ENCODE results near the gene ZNHIT6. TPM values are rescaled to one million over a fixed set of nuclear protein-coding genes. Genes with fewer than 3 reads are reported as not detected.
"Not testable (repeated sequence)": the region's sequence is repeated elsewhere in the genome, so short reads cannot be mapped to it uniquely, and the experiment has no call there.

The ZNHIT6 gene
- total RNA-seq, 1 experiment from 2014 or later, result 28.0 TPM

- H3K4me2 ChIP-seq (ENCODE audit: low read depth, low read length, poor library complexity, severe bottlenecking); H3K27me3 ChIP-seq (ENCODE audit: low read length); H3K27ac ChIP-seq (ENCODE audit: low read length); H3K4me1 ChIP-seq (ENCODE audit: low read length); H3K9ac ChIP-seq (ENCODE audit: low read length); H3K79me2 ChIP-seq (ENCODE audit: low read length); H3K9me3 ChIP-seq (ENCODE audit: low read length); DNase-seq; H4K20me1 ChIP-seq (ENCODE audit: insufficient read depth, low read depth, low read length); H2AFZ ChIP-seq (ENCODE audit: low read length); H3K9me2 ChIP-seq (replicated peaks; ENCODE audit: insufficient read depth, low read length); H3K36me3 ChIP-seq (ENCODE audit: insufficient read depth, low read length); H3K4me3 ChIP-seq (ENCODE audit: low read length): not testable (repeated sequence)
Measured at GRCh38 chr1:85714418-85715114, 6.3 kb upstream of the ZNHIT6 start.

- DNase-seq, result no peak
- Histone ChIP-seq H3K4me2 (ENCODE audit: low read depth, low read length, poor library complexity, severe bottlenecking) (peak overlapping the region; percentile 82), H3K9ac (ENCODE audit: low read length) (peak overlapping the region; percentile 73), H3K4me3 (ENCODE audit: low read length) (peak overlapping the region; percentile 78), H3K9me3 (ENCODE audit: low read length) (no peaks in the 10 kb centered on the region), H3K27me3 (ENCODE audit: low read length) (no peaks in the 10 kb centered on the region), H2AFZ (ENCODE audit: low read length) (peak overlapping the region; percentile 61), H3K36me3 (ENCODE audit: insufficient read depth, low read length) (peaks cover 23% of the 10 kb centered on the region), H3K79me2 (ENCODE audit: low read length) (peaks cover 43% of the 10 kb centered on the region), H4K20me1 (ENCODE audit: insufficient read depth, low read depth, low read length) (no peaks in the 10 kb centered on the region), H3K9me2 (replicated peaks; ENCODE audit: insufficient read depth, low read length) (no peaks in the 10 kb centered on the region), H3K4me1 (ENCODE audit: low read length) (peaks cover 17% of the 10 kb centered on the region), H3K27ac (ENCODE audit: low read length) (peak overlapping the region; percentile 53; the same call in 1 of the 2 replicates)
Measured at GRCh38 chr1:85708829-85709227, 595 bp upstream of the ZNHIT6 start.

- Histone ChIP-seq H3K9ac (ENCODE audit: low read length) (peak overlapping the region; percentile 73), H3K79me2 (ENCODE audit: low read length) (peaks cover 57% of the 10 kb centered on the region), H3K9me2 (replicated peaks; ENCODE audit: insufficient read depth, low read length) (no peaks in the 10 kb centered on the region), H3K36me3 (ENCODE audit: insufficient read depth, low read length) (peaks cover 36% of the 10 kb centered on the region), H3K27me3 (ENCODE audit: low read length) (no peaks in the 10 kb centered on the region), H3K9me3 (ENCODE audit: low read length) (no peaks in the 10 kb centered on the region), H3K27ac (ENCODE audit: low read length) (no peak overlapping the region; the same call in 1 of the 2 replicates), H3K4me2 (ENCODE audit: low read depth, low read length, poor library complexity, severe bottlenecking) (peak overlapping the region; percentile 82), H3K4me3 (ENCODE audit: low read length) (peak overlapping the region; percentile 78), H2AFZ (ENCODE audit: low read length) (no peak overlapping the region), H4K20me1 (ENCODE audit: insufficient read depth, low read depth, low read length) (no peaks in the 10 kb centered on the region; the same call in 1 of the 2 replicates), H3K4me1 (ENCODE audit: low read length) (peaks cover 17% of the 10 kb centered on the region)
- peak; percentile 44 for DNase-seq
Measured at GRCh38 chr1:85707267-85707989, 805 bp downstream of the ZNHIT6 start.

GRCh38 chr1:85705940-85706339, 2.3 kb downstream of the ZNHIT6 start:
- Histone ChIP-seq H3K4me1 (ENCODE audit: low read length) (peaks cover 17% of the 10 kb centered on the region), H3K27ac (ENCODE audit: low read length) (no peak overlapping the region), H3K79me2 (ENCODE audit: low read length) (peaks cover 70% of the 10 kb centered on the region), H2AFZ (ENCODE audit: low read length) (no peak overlapping the region), H3K27me3 (ENCODE audit: low read length) (no peaks in the 10 kb centered on the region), H3K4me2 (ENCODE audit: low read depth, low read length, poor library complexity, severe bottlenecking) (peak overlapping the region; percentile 82), H3K36me3 (ENCODE audit: insufficient read depth, low read length) (peaks cover 51% of the 10 kb centered on the region), H3K9me2 (replicated peaks; ENCODE audit: insufficient read depth, low read length) (no peaks in the 10 kb centered on the region), H3K4me3 (ENCODE audit: low read length) (0 out of 2 replicates have a peak overlapping the region, but pooled peaks have one; percentile 6), H3K9ac (ENCODE audit: low read length) (no peak overlapping the region), H3K9me3 (ENCODE audit: low read length) (no peaks in the 10 kb centered on the region), H4K20me1 (ENCODE audit: insufficient read depth, low read depth, low read length) (no peaks in the 10 kb centered on the region; the same call in 1 of the 2 replicates)
- no peak for DNase-seq

GRCh38 chr1:85700422-85700821, 7.8 kb downstream of the ZNHIT6 start:
- no peak for DNase-seq
- no peaks in the 10 kb centered on the region for H3K27me3 ChIP-seq (ENCODE audit: low read length)
- no peak overlapping the region for H2AFZ ChIP-seq (ENCODE audit: low read length)
- peaks cover 88% of the 10 kb centered on the region for H3K79me2 ChIP-seq (ENCODE audit: low read length)
- H3K4me3 ChIP-seq (ENCODE audit: low read length), result no peak overlapping the region
- no peaks in the 10 kb centered on the region for H3K9me2 ChIP-seq (replicated peaks; ENCODE audit: insufficient read depth, low read length)
- H3K27ac ChIP-seq (ENCODE audit: low read length), result no peak overlapping the region
- H3K9ac ChIP-seq (ENCODE audit: low read length), result no peak overlapping the region
- no peaks in the 10 kb centered on the region for H3K9me3 ChIP-seq (ENCODE audit: low read length)
- H3K4me1 ChIP-seq (ENCODE audit: low read length), result peaks cover 20% of the 10 kb centered on the region
- peaks cover 70% of the 10 kb centered on the region for H3K36me3 ChIP-seq (ENCODE audit: insufficient read depth, low read length)
- H3K4me2 ChIP-seq (ENCODE audit: low read depth, low read length, poor library complexity, severe bottlenecking), result no peak overlapping the region
- peaks cover 9% of the 10 kb centered on the region; the same call in 1 of the 2 replicates for H4K20me1 ChIP-seq (ENCODE audit: insufficient read depth, low read depth, low read length)

- Histone ChIP-seq H3K27me3 (ENCODE audit: low read length) (no peaks in the 10 kb centered on the region), H3K79me2 (ENCODE audit: low read length) (peaks cover 84% of the 10 kb centered on the region), H3K4me2 (ENCODE audit: low read depth, low read length, poor library complexity, severe bottlenecking) (no peak overlapping the region), H3K9me3 (ENCODE audit: low read length) (no peaks in the 10 kb centered on the region), H3K9me2 (replicated peaks; ENCODE audit: insufficient read depth, low read length) (no peaks in the 10 kb centered on the region), H3K9ac (ENCODE audit: low read length) (no peak overlapping the region), H4K20me1 (ENCODE audit: insufficient read depth, low read depth, low read length) (peaks cover 9% of the 10 kb centered on the region; the same call in 1 of the 2 replicates), H3K4me3 (ENCODE audit: low read length) (no peak overlapping the region), H3K27ac (ENCODE audit: low read length) (no peak overlapping the region), H3K4me1 (ENCODE audit: low read length) (peaks cover 20% of the 10 kb centered on the region), H2AFZ (ENCODE audit: low read length) (no peak overlapping the region), H3K36me3 (ENCODE audit: insufficient read depth, low read length) (peaks cover 52% of the 10 kb centered on the region)
- no peak for DNase-seq
Measured at GRCh38 chr1:85697895-85698294, 10.3 kb downstream of the ZNHIT6 start.

GRCh38 chr1:85692730-85693314, 15.4 kb downstream of the ZNHIT6 start:
- Histone ChIP-seq H3K9ac (ENCODE audit: low read length) (no peak overlapping the region), H3K4me2 (ENCODE audit: low read depth, low read length, poor library complexity, severe bottlenecking) (no peak overlapping the region), H3K9me3 (ENCODE audit: low read length) (no peaks in the 10 kb centered on the region), H3K9me2 (replicated peaks; ENCODE audit: insufficient read depth, low read length) (no peaks in the 10 kb centered on the region), H3K4me1 (ENCODE audit: low read length) (no peaks in the 10 kb centered on the region), H2AFZ (ENCODE audit: low read length) (no peak overlapping the region), H3K36me3 (ENCODE audit: insufficient read depth, low read length) (peaks cover 32% of the 10 kb centered on the region), H3K4me3 (ENCODE audit: low read length) (no peak overlapping the region), H3K27me3 (ENCODE audit: low read length) (no peaks in the 10 kb centered on the region), H3K27ac (ENCODE audit: low read length) (no peak overlapping the region), H3K79me2 (ENCODE audit: low read length) (peaks cover 82% of the 10 kb centered on the region), H4K20me1 (ENCODE audit: insufficient read depth, low read depth, low read length) (peaks cover 7% of the 10 kb centered on the region; the same call in 1 of the 2 replicates)
- DNase-seq, result no peak

- H3K9me2 ChIP-seq (replicated peaks; ENCODE audit: insufficient read depth, low read length), result no peaks in the 10 kb centered on the region
- H3K27me3 ChIP-seq (ENCODE audit: low read length), result no peaks in the 10 kb centered on the region
- H3K4me1 ChIP-seq (ENCODE audit: low read length), result no peaks in the 10 kb centered on the region
- DNase-seq, result no peak
- H3K79me2 ChIP-seq (ENCODE audit: low read length), result peaks cover 89% of the 10 kb centered on the region
- no peaks in the 10 kb centered on the region for H3K9me3 ChIP-seq (ENCODE audit: low read length)
- H3K4me2 ChIP-seq (ENCODE audit: low read depth, low read length, poor library complexity, severe bottlenecking), result no peak overlapping the region
- H3K27ac ChIP-seq (ENCODE audit: low read length), result no peak overlapping the region
- H3K9ac ChIP-seq (ENCODE audit: low read length), result no peak overlapping the region
- H4K20me1 ChIP-seq (ENCODE audit: insufficient read depth, low read depth, low read length), result peaks cover 7% of the 10 kb centered on the region; the same call in 1 of the 2 replicates
- peaks cover 42% of the 10 kb centered on the region for H3K36me3 ChIP-seq (ENCODE audit: insufficient read depth, low read length)
- H2AFZ ChIP-seq (ENCODE audit: low read length), result no peak overlapping the region
- H3K4me3 ChIP-seq (ENCODE audit: low read length), result no peak overlapping the region
Measured at GRCh38 chr1:85689775-85690404, 18.3 kb downstream of the ZNHIT6 start.

Data from Karpas-422 (cell line).